HG02798 (cell line): ENCODE results near the gene AFF3.
"Not testable (repeated sequence)": the region's sequence is repeated elsewhere in the genome, so short reads cannot be mapped to it uniquely, and the experiment has no call there.

ENCODE experiments used
- ATAC-seq: cut with Tn5 transposase; IDR thresholded peaks from one replicate; pipeline ENCODE4 v1.9.1; 2021; ENCODE audit warnings: mild to moderate bottlenecking; ENCODE audit not compliant: unreplicated experiment, poor library complexity

AFF3 gene

GRCh38 chr2:99981840-99982239, 160.6 kb downstream of the AFF3 start:
- ATAC-seq: no peak

GRCh38 chr2:99980176-99980575, 162.2 kb downstream of the AFF3 start:
- no peak for ATAC-seq

GRCh38 chr2:99977966-99978365, 164.4 kb downstream of the AFF3 start:
- no peak for ATAC-seq

GRCh38 chr2:99975386-99975785, 167.0 kb downstream of the AFF3 start:
- ATAC-seq: no peak

GRCh38 chr2:99974682-99975375, 167.6 kb downstream of the AFF3 start:
- no peak for ATAC-seq

- ATAC-seq: no peak
Observed at GRCh38 chr2:99974275-99974674, 168.1 kb downstream of the AFF3 start.

- no peak for ATAC-seq
Observed at GRCh38 chr2:99971326-99971900, 171.0 kb downstream of the AFF3 start.

GRCh38 chr2:99970292-99970868, 172.0 kb downstream of the AFF3 start:
- no peak for ATAC-seq

- ATAC-seq: no peak
Observed at GRCh38 chr2:99961196-99961913, 181.0 kb downstream of the AFF3 start.

- no peak for ATAC-seq
Observed at GRCh38 chr2:99960790-99961189, 181.6 kb downstream of the AFF3 start.

- no peak for ATAC-seq
Observed at GRCh38 chr2:99960291-99960690, 182.1 kb downstream of the AFF3 start.

- ATAC-seq: no peak
Observed at GRCh38 chr2:99959261-99960014, 183.0 kb downstream of the AFF3 start.

- ATAC-seq: no peak
Observed at GRCh38 chr2:99957332-99958133, 184.9 kb downstream of the AFF3 start.

- no peak for ATAC-seq
Observed at GRCh38 chr2:99956232-99957030, 186.0 kb downstream of the AFF3 start.

GRCh38 chr2:99953750-99954149, 188.6 kb downstream of the AFF3 start:
- ATAC-seq: no peak

GRCh38 chr2:99949963-99950362, 192.4 kb downstream of the AFF3 start:
- no peak for ATAC-seq

- ATAC-seq: no peak
Observed at GRCh38 chr2:99949530-99949929, 192.9 kb downstream of the AFF3 start.

- no peak for ATAC-seq
Observed at GRCh38 chr2:99948010-99948409, 194.4 kb downstream of the AFF3 start.

- ATAC-seq: not testable (repeated sequence)
Observed at GRCh38 chr2:99947366-99947765, 195.0 kb downstream of the AFF3 start.
